Activated effector memory CD4-positive, alpha-beta T cell treated with anti-CD3 and anti-CD28 coated beads, Interleukin-2, amount 50 U/mL, for 16 hours (primary cell): ENCODE results near the gene LRRFIP1.
"Not testable (repeated sequence)": the region's sequence is repeated elsewhere in the genome, so short reads cannot be mapped to it uniquely, and the experiment has no call there.

Experiments
- DNase-seq: peaks from one replicate; pipeline ENCODE4 v3.0.0-alpha.2; 2020

The LRRFIP1 gene

GRCh38 chr2:237732070-237732469 is 104.7 kb downstream of the LRRFIP1 start:
- no peak for DNase-seq

GRCh38 chr2:237732790-237733381 is 105.5 kb downstream of the LRRFIP1 start:
- no peak for DNase-seq

- no peak for DNase-seq
These were observed 106.4 kb downstream of the LRRFIP1 start for GRCh38 chr2:237733677-237734300.

GRCh38 chr2:237734905-237735623 is 107.7 kb downstream of the LRRFIP1 start:
- DNase-seq, result no peak

GRCh38 chr2:237735798-237736197 is 108.4 kb downstream of the LRRFIP1 start:
- no peak for DNase-seq

GRCh38 chr2:237736783-237737182 is 109.4 kb downstream of the LRRFIP1 start:
- no peak for DNase-seq

GRCh38 chr2:237737196-237737865 is 109.9 kb downstream of the LRRFIP1 start:
- no peak for DNase-seq

- DNase-seq, result no peak
These were observed 110.9 kb downstream of the LRRFIP1 start for GRCh38 chr2:237738255-237738654.

GRCh38 chr2:237739101-237739500 is 111.7 kb downstream of the LRRFIP1 start:
- no peak for DNase-seq

GRCh38 chr2:237742191-237742590 is 114.8 kb downstream of the LRRFIP1 start:
- DNase-seq, result no peak

- no peak for DNase-seq
These were observed 115.2 kb downstream of the LRRFIP1 start for GRCh38 chr2:237742614-237743013.

- no peak for DNase-seq
These were observed 115.6 kb downstream of the LRRFIP1 start for GRCh38 chr2:237743024-237743423.

GRCh38 chr2:237743561-237744269 is 116.3 kb downstream of the LRRFIP1 start:
- DNase-seq, result no peak

GRCh38 chr2:237744270-237744612 is 116.9 kb downstream of the LRRFIP1 start:
- DNase-seq, result no peak

- peak; percentile 93 for DNase-seq
These were observed 117.3 kb downstream of the LRRFIP1 start for GRCh38 chr2:237744613-237745249.

- DNase-seq, result no peak
These were observed 117.8 kb downstream of the LRRFIP1 start for GRCh38 chr2:237745250-237745613.

- no peak for DNase-seq
These were observed 119.1 kb downstream of the LRRFIP1 start for GRCh38 chr2:237746302-237747080.

- no peak for DNase-seq
These were observed 119.8 kb downstream of the LRRFIP1 start for GRCh38 chr2:237747189-237747588.

- no peak for DNase-seq
These were observed 121.6 kb downstream of the LRRFIP1 start for GRCh38 chr2:237749002-237749401.

GRCh38 chr2:237749961-237750360 is 122.6 kb downstream of the LRRFIP1 start:
- no peak for DNase-seq

- DNase-seq, result not testable (repeated sequence)
These were observed 123.1 kb downstream of the LRRFIP1 start for GRCh38 chr2:237750441-237750840.

- DNase-seq, result peak; percentile 72
These were observed 125.4 kb downstream of the LRRFIP1 start for GRCh38 chr2:237752761-237753165.
